ENCODE results near the gene MED13L. TPM values are rescaled to one million over a fixed set of nuclear protein-coding genes. Genes with fewer than 3 reads are reported as not detected.

MED13L gene
- total RNA-seq, 6 experiments from 2014 or later, result 29.0 to 52.0 (median 38.1) TPM

DNA sequence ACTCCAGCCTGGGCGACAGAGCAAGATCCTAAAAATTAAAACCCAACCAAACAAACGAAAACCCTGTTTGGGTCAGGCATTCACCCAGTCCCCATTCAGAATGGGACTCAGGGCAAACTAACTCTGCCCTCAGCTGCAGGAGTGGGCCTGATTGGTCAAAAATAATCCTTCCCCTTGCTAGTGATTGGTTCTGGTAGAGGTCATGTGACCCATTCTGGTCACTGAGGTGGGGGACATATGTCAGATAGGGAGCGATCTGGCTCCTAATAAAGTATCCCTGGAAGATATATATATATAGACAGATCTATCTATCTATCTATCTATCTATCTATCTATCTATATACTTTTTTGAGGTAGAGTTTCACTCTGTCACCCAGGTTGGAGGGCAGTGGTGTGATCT is 29.5 kb upstream of the MED13L start:
- 85% methylated on average over 2 of the region's 3 CpGs for WGBS (ENCODE audit: insufficient coverage, low coverage, low lambda C conversion rate, missing lambda C conversion rate)
- TF ChIP-seq, protein P1, sequence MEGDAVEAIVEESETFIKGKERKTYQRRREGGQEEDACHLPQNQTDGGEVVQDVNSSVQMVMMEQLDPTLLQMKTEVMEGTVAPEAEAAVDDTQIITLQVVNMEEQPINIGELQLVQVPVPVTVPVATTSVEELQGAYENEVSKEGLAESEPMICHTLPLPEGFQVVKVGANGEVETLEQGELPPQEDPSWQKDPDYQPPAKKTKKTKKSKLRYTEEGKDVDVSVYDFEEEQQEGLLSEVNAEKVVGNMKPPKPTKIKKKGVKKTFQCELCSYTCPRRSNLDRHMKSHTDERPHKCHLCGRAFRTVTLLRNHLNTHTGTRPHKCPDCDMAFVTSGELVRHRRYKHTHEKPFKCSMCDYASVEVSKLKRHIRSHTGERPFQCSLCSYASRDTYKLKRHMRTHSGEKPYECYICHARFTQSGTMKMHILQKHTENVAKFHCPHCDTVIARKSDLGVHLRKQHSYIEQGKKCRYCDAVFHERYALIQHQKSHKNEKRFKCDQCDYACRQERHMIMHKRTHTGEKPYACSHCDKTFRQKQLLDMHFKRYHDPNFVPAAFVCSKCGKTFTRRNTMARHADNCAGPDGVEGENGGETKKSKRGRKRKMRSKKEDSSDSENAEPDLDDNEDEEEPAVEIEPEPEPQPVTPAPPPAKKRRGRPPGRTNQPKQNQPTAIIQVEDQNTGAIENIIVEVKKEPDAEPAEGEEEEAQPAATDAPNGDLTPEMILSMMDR (IDR thresholded peaks at IDR 0.05), result no peak
- no peak for TF ChIP-seq POLR2A (IDR thresholded peaks at IDR 0.05)
- H3K27me3 ChIP-seq, result no peaks in the 10 kb centered on the region
- no peaks in the 10 kb centered on the region for H3K9me3 ChIP-seq
- no peaks in the 10 kb centered on the region for H3K36me3 ChIP-seq
- no peak overlapping the region for H3K4me3 ChIP-seq
- H3K27ac ChIP-seq, result no peak overlapping the region
- ATAC-seq (no peak), DNase-seq (no peak)
- intact Hi-C loops (cut with DNase I), result no loop called here
- peaks cover 0 to 19% (median 0%) of the 10 kb centered on the region in 4 donors for H3K4me1 ChIP-seq

DNA sequence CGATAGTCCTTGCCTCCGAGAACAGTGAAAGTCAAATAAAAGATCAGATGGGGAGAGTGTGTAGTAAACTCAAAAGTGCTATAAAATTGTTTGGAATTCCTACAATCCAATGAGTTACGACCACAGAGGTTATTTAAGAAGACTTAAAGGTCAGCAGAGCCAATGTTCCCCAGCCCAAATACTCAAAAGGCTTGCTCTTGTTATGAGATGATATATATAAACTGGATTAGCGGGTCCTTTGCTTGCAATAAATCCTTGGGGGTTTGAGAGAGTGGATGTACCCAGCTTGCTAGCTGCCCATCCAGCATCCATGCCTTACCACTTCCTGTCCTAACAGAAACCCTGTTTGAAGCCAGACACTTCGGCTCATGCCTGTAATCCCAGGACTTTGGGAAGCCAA is 29.0 kb upstream of the MED13L start:
- WGBS (ENCODE audit: insufficient coverage, low coverage, low lambda C conversion rate, missing lambda C conversion rate), result 77% methylated on average over 4 of the region's 5 CpGs
- ATAC-seq, result no peak
- Histone ChIP-seq H3K36me3 (no peaks in the 10 kb centered on the region), H3K27me3 (no peaks in the 10 kb centered on the region), H3K4me1 (peaks cover 0 to 19% (median 0%) of the 10 kb centered on the region in 4 donors), H3K27ac (no peak overlapping the region), H3K9me3 (no peaks in the 10 kb centered on the region), H3K4me3 (no peak overlapping the region)
- intact Hi-C loops (cut with DNase I), result no loop called here
- no peak for DNase-seq
- TF ChIP-seq POLR2A (IDR thresholded peaks at IDR 0.05), result no peak
- TF ChIP-seq, protein P1 (IDR thresholded peaks at IDR 0.05), result no peak

DNA sequence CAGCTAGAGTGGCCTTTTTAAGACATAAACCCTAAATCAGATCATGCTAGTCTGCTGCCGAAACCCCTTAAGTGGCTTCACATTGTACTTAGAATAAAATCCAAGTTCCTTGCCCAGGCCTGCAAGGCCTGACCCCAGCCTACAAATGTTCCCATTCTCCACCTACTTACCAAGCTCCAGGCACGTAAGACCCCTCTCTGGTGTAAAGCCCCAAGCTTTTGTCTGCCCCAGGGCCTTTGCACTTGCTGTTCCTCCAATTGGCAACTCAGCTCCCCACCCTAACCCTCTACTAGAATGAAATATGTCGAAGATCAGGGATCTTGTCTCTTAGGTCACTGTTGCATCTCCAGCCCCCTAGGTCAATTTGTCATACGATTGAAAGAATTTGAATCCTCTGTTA is 27.1 kb upstream of the MED13L start:
- Histone ChIP-seq H3K4me3 (no peak overlapping the region), H3K9me3 (no peaks in the 10 kb centered on the region), H3K27ac (no peak overlapping the region), H3K36me3 (no peaks in the 10 kb centered on the region), H3K4me1 (peaks cover 0 to 19% (median 0%) of the 10 kb centered on the region in 4 donors), H3K27me3 (no peaks in the 10 kb centered on the region)
- TF ChIP-seq, protein P1 (IDR thresholded peaks at IDR 0.05), result no peak
- no peak for TF ChIP-seq POLR2A (IDR thresholded peaks at IDR 0.05)
- WGBS (ENCODE audit: insufficient coverage, low coverage, low lambda C conversion rate, missing lambda C conversion rate), result 93% methylated on average over 4 of the region's 4 CpGs
- ATAC-seq, result no peak
- intact Hi-C loops (cut with DNase I), result no loop called here
- DNase-seq, result no peak

DNA sequence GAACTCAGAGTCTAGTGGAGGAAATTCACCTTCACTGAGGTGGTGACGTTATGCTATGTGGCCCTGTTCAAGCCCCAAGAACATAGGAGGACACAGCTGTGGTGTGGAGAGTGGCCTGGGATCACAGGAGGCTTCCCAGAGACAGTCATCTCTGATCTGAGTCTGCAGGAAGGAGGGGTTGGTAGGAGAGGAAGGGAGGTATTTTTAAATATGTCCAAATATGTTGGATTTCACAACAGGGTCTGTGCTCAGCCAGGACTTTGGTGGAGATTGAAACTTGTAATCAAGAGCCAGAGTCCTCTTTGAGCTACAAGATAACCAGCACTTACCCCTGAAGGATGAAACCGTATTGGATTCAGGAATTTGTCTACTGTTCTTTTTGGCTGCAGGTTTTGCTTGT is 26.4 kb upstream of the MED13L start:
- Histone ChIP-seq H3K9me3 (no peaks in the 10 kb centered on the region), H3K36me3 (no peaks in the 10 kb centered on the region), H3K4me1 (peaks cover 0 to 23% (median 0%) of the 10 kb centered on the region in 4 donors), H3K27me3 (no peaks in the 10 kb centered on the region), H3K4me3 (no peak overlapping the region), H3K27ac (no peak overlapping the region)
- TF ChIP-seq POLR2A (IDR thresholded peaks at IDR 0.05), result no peak
- TF ChIP-seq, protein P1 (IDR thresholded peaks at IDR 0.05), result no peak
- intact Hi-C loops (cut with DNase I), result no loop called here
- no peak for DNase-seq
- ATAC-seq, result peak; percentile 65 to 88 (median 77)
- WGBS (ENCODE audit: insufficient coverage, low coverage, low lambda C conversion rate, missing lambda C conversion rate), result 25% methylated on average over 2 of the region's 2 CpGs

DNA sequence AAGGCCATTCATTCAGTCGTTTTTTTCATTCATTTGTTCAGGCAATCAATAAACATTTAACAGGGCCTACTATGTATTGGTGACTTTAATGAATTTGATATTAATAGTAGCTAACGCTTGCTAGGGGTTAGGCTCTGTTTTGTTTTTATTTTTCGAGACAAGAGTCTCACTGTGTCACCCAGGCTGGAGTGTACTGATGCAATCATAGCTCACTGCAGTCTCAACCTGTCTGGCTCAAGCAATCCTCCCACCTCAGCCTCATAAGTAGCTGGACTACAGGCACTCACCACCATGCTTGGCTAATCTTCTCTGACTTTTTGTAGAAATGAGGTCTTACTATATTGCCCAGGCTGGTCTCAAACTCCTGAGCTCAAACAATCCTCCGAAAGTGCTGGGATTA is 25.6 kb upstream of the MED13L start:
- no peak for DNase-seq

More for the DNA sequence above, 25.6 kb upstream of the MED13L start:
- ATAC-seq, result no peak
- no peak overlapping the region for H3K27ac ChIP-seq
- H3K4me3 ChIP-seq, result no peak overlapping the region
- H3K4me1 ChIP-seq, result peaks cover 0 to 17% (median 0%) of the 10 kb centered on the region in 4 donors
- H3K27me3 ChIP-seq, result no peaks in the 10 kb centered on the region
- intact Hi-C loops (cut with DNase I), result no loop called here
- TF ChIP-seq, protein P1 (IDR thresholded peaks at IDR 0.05), result no peak
- TF ChIP-seq POLR2A (IDR thresholded peaks at IDR 0.05), result no peak
- WGBS (ENCODE audit: insufficient coverage, low coverage, low lambda C conversion rate, missing lambda C conversion rate), result 72% methylated on average over 4 of the region's 4 CpGs
- no peaks in the 10 kb centered on the region for H3K9me3 ChIP-seq
- no peaks in the 10 kb centered on the region for H3K36me3 ChIP-seq
